SK-N-SH (cell line): Measurements from ENCODE around the gene ZDHHC14. TPM values are rescaled to one million over a fixed set of nuclear protein-coding genes. Genes with fewer than 3 reads are reported as not detected.

ENCODE experiments used
- CTCF ChIA-PET: fragments of 300-600, 350-600 bp; formaldehyde crosslinking; extraction: SDS; loops from one replicate; lab custom pipeline; 2021; lab: Yijun Ruan, JAX
- POLR2A ChIA-PET: fragments of 350-600 bp; sonication (Branson Sonifier 250); formaldehyde crosslinking; extraction: SDS; loops from one replicate; lab custom pipeline; 2020; ENCODE audit warnings: antibody characterized with exemption, inconsistent platforms; lab: Yijun Ruan, JAX
- DNase-seq: peaks from one replicate; pipeline ENCODE4 v3.0.0; 2012
- H2AFZ ChIP-seq: fragments of 200-600 bp; sonication (generic); 2 replicates; pipeline ENCODE4 v1.8.1; 2016; ENCODE audit warnings: antibody characterized with exemption, mild to moderate bottlenecking, low read depth
- H3F3A ChIP-seq: fragments of 200-600 bp; sonication (generic); replicated peaks from 2 replicates; pipeline ENCODE3; 2016; ENCODE audit warnings: antibody characterized with exemption, mild to moderate bottlenecking; ENCODE audit not compliant: insufficient read depth
- H3K27ac ChIP-seq, 2 experiments: fragments of 200-500 bp in 1 of 2; fragments of 200-600 bp in 1 of 2; sonication (Bioruptor generic) in 1 of 2; sonication (generic), shearing (Covaris generic) in 1 of 2; 2 replicates each; pipeline versions ENCODE4 v1.5.1 to v1.6.1; 2014 to 2016; ENCODE audit warnings: low read depth in 2 of 2, inconsistent platforms in 1 of 2, low read length in 1 of 2, mild to moderate bottlenecking in 1 of 2, mixed read lengths in 1 of 2
- H3K27me3 ChIP-seq: fragments of 200-600 bp; sonication (generic), shearing (Covaris generic); 2 replicates; pipeline ENCODE4 v1.6.1; 2016; ENCODE audit warnings: mixed run types; ENCODE audit not compliant: insufficient read depth
- H3K36me3 ChIP-seq, 2 experiments: fragments of 200-500 bp in 1 of 2; fragments of 200-600 bp in 1 of 2; sonication (Bioruptor generic) in 1 of 2; sonication (generic) in 1 of 2; replicated peaks in 1 of 2; 2 replicates each; pipeline versions ENCODE3 to v1.5.1; 2014 to 2016; ENCODE audit warnings: low read length in 1 of 2, mild to moderate bottlenecking in 1 of 2; ENCODE audit not compliant: insufficient read depth in 2 of 2, control insufficient read depth in 1 of 2
- H3K4me1 ChIP-seq, 2 experiments: fragments of 200-500 bp in 1 of 2; fragments of 200-600 bp in 1 of 2; sonication (Bioruptor generic) in 1 of 2; sonication (generic), shearing (Covaris generic) in 1 of 2; 2 replicates each; pipeline versions ENCODE4 v1.5.1 to v1.6.1; 2014 to 2016; ENCODE audit warnings: low read depth in 1 of 2, low read length in 1 of 2, mixed run types in 1 of 2; ENCODE audit not compliant: insufficient read depth in 2 of 2, control insufficient read depth in 1 of 2
- H3K4me2 ChIP-seq: fragments of 200-600 bp; sonication (generic), shearing (Covaris generic); 2 replicates; pipeline ENCODE4 v1.6.1; 2017; ENCODE audit warnings: mixed run types
- H3K4me3 ChIP-seq, 2 experiments: fragments of 200-500 bp in 1 of 2; fragments of 200-600 bp in 1 of 2; sonication (Bioruptor generic) in 1 of 2; sonication (generic), shearing (Covaris generic) in 1 of 2; 2 replicates each; pipeline versions ENCODE4 v1.5.1 to v1.8.1; 2014 to 2016; ENCODE audit warnings: low read depth in 2 of 2, inconsistent platforms in 1 of 2, low read length in 1 of 2, mild to moderate bottlenecking in 1 of 2, mixed read lengths in 1 of 2, moderate library complexity in 1 of 2
- H3K79me2 ChIP-seq: fragments of 200-600 bp; sonication (generic); 2 replicates; pipeline ENCODE4 v1.8.1; 2017; ENCODE audit warnings: mild to moderate bottlenecking; ENCODE audit not compliant: insufficient read depth
- H3K9ac ChIP-seq: fragments of 200-600 bp; sonication (generic); 2 replicates; pipeline ENCODE4 v1.6.1; 2017; ENCODE audit warnings: mixed run types
- H3K9me2 ChIP-seq: fragments of 200-600 bp; sonication (generic); 2 replicates; pipeline ENCODE4 v1.6.1; 2017; ENCODE audit warnings: mixed run types
- H3K9me3 ChIP-seq: fragments of 200-600 bp; sonication (generic); 2 replicates; pipeline ENCODE4 v1.6.1; 2017; ENCODE audit warnings: mixed run types, mild to moderate bottlenecking, moderate library complexity
- H4K20me1 ChIP-seq: fragments of 200-600 bp; sonication (generic); 2 replicates; pipeline ENCODE4 v1.6.1; 2017; ENCODE audit warnings: mild to moderate bottlenecking, mixed run types; ENCODE audit not compliant: insufficient read depth
- ELF1 ChIP-seq: IDR thresholded peaks from 2 replicates; pipeline ENCODE4 v1.4.0; 2012
- GABPA ChIP-seq: IDR thresholded peaks from 2 replicates; pipeline ENCODE4 v1.4.0; 2012; ENCODE audit warnings: low read depth, mild to moderate bottlenecking
- JUND ChIP-seq: IDR thresholded peaks from 2 replicates; pipeline ENCODE4 v1.4.0; 2012
- NFIC ChIP-seq: IDR thresholded peaks from 2 replicates; pipeline ENCODE4 v1.4.0; 2012; ENCODE audit warnings: borderline replicate concordance
- POLR2AphosphoS5 ChIP-seq: IDR thresholded peaks from 2 replicates; pipeline ENCODE4 v1.6.1; 2012; ENCODE audit warnings: low read depth, low read length
- RCOR1 ChIP-seq: fragments of 150-350 bp; IDR thresholded peaks from 2 replicates; pipeline ENCODE4 v1.6.1; 2017; ENCODE audit warnings: antibody characterized with exemption, low read length
- TAF1 ChIP-seq: IDR thresholded peaks from 2 replicates; pipeline ENCODE4 v1.6.1; 2012; ENCODE audit warnings: low read depth, mild to moderate bottlenecking, low read length, moderate library complexity, borderline replicate concordance
- USF1 ChIP-seq: IDR thresholded peaks from 2 replicates; pipeline ENCODE4 v1.4.0; 2012; ENCODE audit warnings: low read depth, borderline replicate concordance
- YY1 ChIP-seq: IDR thresholded peaks from 2 replicates; pipeline ENCODE4 v1.4.0; 2012; ENCODE audit warnings: low read depth, mild to moderate bottlenecking
- ZBTB33 ChIP-seq: IDR thresholded peaks from 2 replicates; pipeline ENCODE4 v1.4.0; 2012; ENCODE audit warnings: low read depth, borderline replicate concordance
- WGBS: methylation state at CpG from one replicate; pipeline ENCODE4 v1.1.6; 2017; ENCODE audit warnings: low lambda C conversion rate; 5-methylcytosine and 5-hydroxymethylcytosine counted together
- polyA plus RNA-seq, 3 experiments: library from polyadenylated mRNA; depleted of rRNA; stranded (reverse); fragments of >200 nt; gene quantifications; 2 replicates each; pipeline ENCODE4 v1.2.3, GENCODE V29; 2012
- TF ChIP-seq, protein P1 (sequence below): fragments of 200-600 bp; sonication (generic); IDR thresholded peaks from 2 replicates; pipeline ENCODE4 v1.6.1; 2017; ENCODE audit warnings: antibody characterized with exemption, mild to moderate bottlenecking, moderate library complexity
- TF ChIP-seq, protein P2 (sequence below): fragments of 150-350 bp; IDR thresholded peaks from 2 replicates; pipeline ENCODE4 v1.6.1; 2016; ENCODE audit warnings: mild to moderate bottlenecking, low read depth, low read length
- TF ChIP-seq, protein P3 (sequence below): IDR thresholded peaks from 2 replicates; pipeline ENCODE4 v1.4.0; 2012; ENCODE audit warnings: low read depth
- TF ChIP-seq, protein P4 (sequence below): fragments of 150-350 bp; IDR thresholded peaks from 2 replicates; pipeline ENCODE4 v1.6.1; 2017; ENCODE audit warnings: antibody characterized with exemption, low read length, low read depth, borderline replicate concordance

Gene ZDHHC14
- polyA plus RNA-seq, 1 of the 3 experiments (the other 2 are of a cell fraction) = 5.4 TPM

DNA sequence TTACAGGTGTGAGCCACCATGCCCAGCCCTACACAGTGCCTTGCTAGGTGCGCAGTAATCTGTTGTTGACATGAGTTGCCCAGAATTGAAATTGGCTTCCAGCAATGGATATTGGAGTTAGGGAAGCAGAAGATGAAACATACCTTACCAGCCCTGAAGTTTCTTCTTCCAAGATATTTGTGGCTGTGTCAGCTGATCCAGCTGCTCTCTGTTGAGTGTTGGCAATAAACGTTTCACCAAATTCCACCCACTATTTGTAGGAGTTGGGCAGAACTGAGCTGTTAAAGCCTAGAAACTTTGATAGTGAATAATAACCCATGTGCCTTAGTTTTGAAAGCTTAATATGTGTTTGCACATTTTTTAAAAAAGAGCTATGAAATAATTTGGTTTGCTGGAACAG, 223.8 kb downstream of the ZDHHC14 start:
- Histone ChIP-seq H3K27ac (no peak overlapping the region), H4K20me1 (no peaks in the 10 kb centered on the region), H3K27me3 (no peaks in the 10 kb centered on the region), H3K9me3 (no peaks in the 10 kb centered on the region), H3K79me2 (no peaks in the 10 kb centered on the region), H3K36me3 (no peaks in the 10 kb centered on the region), H3K4me1 (no peaks in the 10 kb centered on the region), H3K4me2 (no peak overlapping the region), H3K9me2 (no peaks in the 10 kb centered on the region), H3F3A (no peaks in the 10 kb centered on the region), H3K9ac (no peak overlapping the region), H3K4me3 (no peak overlapping the region)
- DNase-seq = no peak
- WGBS = 79% methylated on average over 2 of the region's 2 CpGs
- ChIA-PET POLR2A (interaction anchor here (1.6 kb wide), 1 partner anchor 225 kb away, joined by 3 read pairs; the partner anchor contains the start of gene ZDHHC14), CTCF (no interaction called here)
- TF ChIP-seq, protein P1, sequence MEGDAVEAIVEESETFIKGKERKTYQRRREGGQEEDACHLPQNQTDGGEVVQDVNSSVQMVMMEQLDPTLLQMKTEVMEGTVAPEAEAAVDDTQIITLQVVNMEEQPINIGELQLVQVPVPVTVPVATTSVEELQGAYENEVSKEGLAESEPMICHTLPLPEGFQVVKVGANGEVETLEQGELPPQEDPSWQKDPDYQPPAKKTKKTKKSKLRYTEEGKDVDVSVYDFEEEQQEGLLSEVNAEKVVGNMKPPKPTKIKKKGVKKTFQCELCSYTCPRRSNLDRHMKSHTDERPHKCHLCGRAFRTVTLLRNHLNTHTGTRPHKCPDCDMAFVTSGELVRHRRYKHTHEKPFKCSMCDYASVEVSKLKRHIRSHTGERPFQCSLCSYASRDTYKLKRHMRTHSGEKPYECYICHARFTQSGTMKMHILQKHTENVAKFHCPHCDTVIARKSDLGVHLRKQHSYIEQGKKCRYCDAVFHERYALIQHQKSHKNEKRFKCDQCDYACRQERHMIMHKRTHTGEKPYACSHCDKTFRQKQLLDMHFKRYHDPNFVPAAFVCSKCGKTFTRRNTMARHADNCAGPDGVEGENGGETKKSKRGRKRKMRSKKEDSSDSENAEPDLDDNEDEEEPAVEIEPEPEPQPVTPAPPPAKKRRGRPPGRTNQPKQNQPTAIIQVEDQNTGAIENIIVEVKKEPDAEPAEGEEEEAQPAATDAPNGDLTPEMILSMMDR = no peak
- TF ChIP-seq GABPA (no peak), TAF1 (no peak), YY1 (no peak), ELF1 (no peak), RCOR1 (no peak), JUND (no peak), NFIC (no peak), USF1 (no peak), POLR2AphosphoS5 (no peak), ZBTB33 (no peak)
- TF ChIP-seq, protein P2, sequence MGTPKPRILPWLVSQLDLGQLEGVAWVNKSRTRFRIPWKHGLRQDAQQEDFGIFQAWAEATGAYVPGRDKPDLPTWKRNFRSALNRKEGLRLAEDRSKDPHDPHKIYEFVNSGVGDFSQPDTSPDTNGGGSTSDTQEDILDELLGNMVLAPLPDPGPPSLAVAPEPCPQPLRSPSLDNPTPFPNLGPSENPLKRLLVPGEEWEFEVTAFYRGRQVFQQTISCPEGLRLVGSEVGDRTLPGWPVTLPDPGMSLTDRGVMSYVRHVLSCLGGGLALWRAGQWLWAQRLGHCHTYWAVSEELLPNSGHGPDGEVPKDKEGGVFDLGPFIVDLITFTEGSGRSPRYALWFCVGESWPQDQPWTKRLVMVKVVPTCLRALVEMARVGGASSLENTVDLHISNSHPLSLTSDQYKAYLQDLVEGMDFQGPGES = no peak
- TF ChIP-seq, protein P3, sequence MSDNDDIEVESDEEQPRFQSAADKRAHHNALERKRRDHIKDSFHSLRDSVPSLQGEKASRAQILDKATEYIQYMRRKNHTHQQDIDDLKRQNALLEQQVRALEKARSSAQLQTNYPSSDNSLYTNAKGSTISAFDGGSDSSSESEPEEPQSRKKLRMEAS = no peak
- TF ChIP-seq, protein P4, sequence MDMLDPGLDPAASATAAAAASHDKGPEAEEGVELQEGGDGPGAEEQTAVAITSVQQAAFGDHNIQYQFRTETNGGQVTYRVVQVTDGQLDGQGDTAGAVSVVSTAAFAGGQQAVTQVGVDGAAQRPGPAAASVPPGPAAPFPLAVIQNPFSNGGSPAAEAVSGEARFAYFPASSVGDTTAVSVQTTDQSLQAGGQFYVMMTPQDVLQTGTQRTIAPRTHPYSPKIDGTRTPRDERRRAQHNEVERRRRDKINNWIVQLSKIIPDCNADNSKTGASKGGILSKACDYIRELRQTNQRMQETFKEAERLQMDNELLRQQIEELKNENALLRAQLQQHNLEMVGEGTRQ = no peak
- TF ChIP-seq, all 33 proteins: peak for 0
- H2AFZ ChIP-seq = no peak overlapping the region
